Immature natural killer cell (primary cell): ENCODE data around the gene PLEKHA8. TPM values are rescaled to one million over a fixed set of nuclear protein-coding genes. Genes with fewer than 3 reads are reported as not detected.

Experiments
- DNase-seq, 3 donors: peaks; one replicate each; pipeline ENCODE4 v3.0.0; 2022; ENCODE audit warnings: mixed read lengths in 1 of 3
- H3K27ac Mint-ChIP-seq, 6 donors: one replicate each; pipeline ENCODE4 v1.8.0; 2020; ENCODE audit warnings: mixed read lengths in 6 of 6, mild to moderate bottlenecking in 5 of 6, inconsistent platforms in 4 of 6, moderate library complexity in 3 of 6
- H3K27me3 Mint-ChIP-seq, 3 donors: one replicate each; pipeline ENCODE4 v1.8.0; 2020 to 2021; ENCODE audit warnings: low read depth in 3 of 3, mild to moderate bottlenecking in 3 of 3, mixed read lengths in 3 of 3, moderate library complexity in 3 of 3, inconsistent platforms in 1 of 3
- H3K36me3 Mint-ChIP-seq, 3 donors: one replicate each; pipeline ENCODE4 v1.8.0; 2020; ENCODE audit warnings: mixed read lengths in 3 of 3, inconsistent platforms in 2 of 3, mild to moderate bottlenecking in 2 of 3
- H3K4me1 Mint-ChIP-seq, 2 donors: one replicate each; pipeline ENCODE4 v1.8.0; 2020; ENCODE audit warnings: inconsistent platforms in 2 of 2, mild to moderate bottlenecking in 2 of 2, mixed read lengths in 2 of 2, moderate library complexity in 1 of 2
- H3K4me3 Mint-ChIP-seq, 5 donors: one replicate each; pipeline ENCODE4 v1.8.0; 2020; ENCODE audit warnings: mild to moderate bottlenecking in 5 of 5, mixed read lengths in 5 of 5, inconsistent platforms in 3 of 5, moderate library complexity in 3 of 5
- H3K9me3 Mint-ChIP-seq, 6 donors: one replicate each; pipeline ENCODE4 v1.8.0; 2020; ENCODE audit warnings: mild to moderate bottlenecking in 6 of 6, mixed read lengths in 6 of 6, inconsistent platforms in 4 of 6, moderate library complexity in 3 of 6
- polyA plus RNA-seq, 3 donors: library from polyadenylated mRNA; unstranded; fragments of 300-500 nt; fragmentation: Illumina TruSeq; gene quantifications; one replicate each; pipeline ENCODE4 v1.2.3, GENCODE V29; 2021

PLEKHA8 gene
- polyA plus RNA-seq, 3 donors from 2014 or later = 3.0 to 5.5 (median 5.0) TPM

GRCh38 chr7:30028749-30029635 lies 780 bp downstream of the PLEKHA8 start:
- DNase-seq = peak; percentile 18 to 33 (median 26)
- H3K27ac Mint-ChIP-seq = peak overlapping the region in 4 of 6 donors; percentile 80 to 91 (median 90)
- no peak overlapping the region for H3K4me3 Mint-ChIP-seq

GRCh38 chr7:30029696-30030095 lies 1.5 kb downstream of the PLEKHA8 start:
- Mint-ChIP-seq H3K4me3 (no peak overlapping the region), H3K36me3 (peaks cover 0 to 3% (median 0%) of the 10 kb centered on the region in 3 donors), H3K9me3 (no peaks in the 10 kb centered on the region), H3K4me1 (peaks cover 29 to 34% of the 10 kb centered on the region in 2 donors), H3K27me3 (peaks cover 0 to 6% (median 5%) of the 10 kb centered on the region in 3 donors), H3K27ac (peak overlapping the region in 2 of 6 donors; percentile 80 to 91)
- DNase-seq = no peak

More at GRCh38 chr7:30028749-30029635, 780 bp downstream of the PLEKHA8 start:
- Mint-ChIP-seq H3K4me1 (peaks cover 32 to 37% of the 10 kb centered on the region in 2 donors), H3K36me3 (no peaks in the 10 kb centered on the region), H3K27me3 (peaks cover 0 to 6% (median 5%) of the 10 kb centered on the region in 3 donors), H3K9me3 (no peaks in the 10 kb centered on the region)

GRCh38 chr7:30032310-30033125 lies 4.3 kb downstream of the PLEKHA8 start:
- H3K4me1 Mint-ChIP-seq = peaks cover 6 to 7% of the 10 kb centered on the region in 2 donors
- H3K4me3 Mint-ChIP-seq = no peak overlapping the region
- H3K27ac Mint-ChIP-seq = no peak overlapping the region
- no peak for DNase-seq
- H3K27me3 Mint-ChIP-seq = peaks cover 0 to 6% (median 5%) of the 10 kb centered on the region in 3 donors
- H3K36me3 Mint-ChIP-seq = peaks cover 0 to 3% (median 0%) of the 10 kb centered on the region in 3 donors
- no peaks in the 10 kb centered on the region for H3K9me3 Mint-ChIP-seq

- Mint-ChIP-seq H3K36me3 (peaks cover 0 to 3% (median 0%) of the 10 kb centered on the region in 3 donors), H3K4me1 (no peaks in the 10 kb centered on the region), H3K27me3 (no peaks in the 10 kb centered on the region), H3K4me3 (no peak overlapping the region), H3K9me3 (no peaks in the 10 kb centered on the region), H3K27ac (no peak overlapping the region)
- DNase-seq = no peak
Observed at GRCh38 chr7:30034501-30034900, 6.3 kb downstream of the PLEKHA8 start.

GRCh38 chr7:30036220-30036619 lies 8.0 kb downstream of the PLEKHA8 start:
- no peak for DNase-seq
- Mint-ChIP-seq H3K4me1 (peaks cover 0 to 3% of the 10 kb centered on the region in 2 donors), H3K27me3 (no peaks in the 10 kb centered on the region), H3K9me3 (no peaks in the 10 kb centered on the region), H3K36me3 (peaks cover 0 to 3% (median 0%) of the 10 kb centered on the region in 3 donors), H3K27ac (no peak overlapping the region), H3K4me3 (no peak overlapping the region)

- H3K36me3 Mint-ChIP-seq = peaks cover 0 to 3% (median 0%) of the 10 kb centered on the region in 3 donors
- no peak overlapping the region for H3K27ac Mint-ChIP-seq
- H3K4me1 Mint-ChIP-seq = peaks cover 3 to 5% of the 10 kb centered on the region in 2 donors
Observed at GRCh38 chr7:30038196-30038980, 10.2 kb downstream of the PLEKHA8 start.

GRCh38 chr7:30040938-30041337 lies 12.7 kb downstream of the PLEKHA8 start:
- Mint-ChIP-seq H3K27ac (no peak overlapping the region), H3K36me3 (peaks cover 0 to 7% (median 5%) of the 10 kb centered on the region in 3 donors), H3K4me1 (peaks cover 3 to 5% of the 10 kb centered on the region in 2 donors), H3K4me3 (no peak overlapping the region), H3K27me3 (no peaks in the 10 kb centered on the region), H3K9me3 (no peaks in the 10 kb centered on the region)
- DNase-seq = no peak

More at GRCh38 chr7:30038196-30038980, 10.2 kb downstream of the PLEKHA8 start:
- DNase-seq = no peak
- no peaks in the 10 kb centered on the region for H3K9me3 Mint-ChIP-seq
- H3K4me3 Mint-ChIP-seq = no peak overlapping the region
- no peaks in the 10 kb centered on the region for H3K27me3 Mint-ChIP-seq

- H3K9me3 Mint-ChIP-seq = no peaks in the 10 kb centered on the region
- peak overlapping the region in 2 of 6 donors; percentile 42 to 52 for H3K27ac Mint-ChIP-seq
- no peak overlapping the region for H3K4me3 Mint-ChIP-seq
- H3K36me3 Mint-ChIP-seq = peaks cover 6 to 15% (median 9%) of the 10 kb centered on the region in 3 donors
- no peak for DNase-seq
- no peaks in the 10 kb centered on the region for H3K27me3 Mint-ChIP-seq
- H3K4me1 Mint-ChIP-seq = peaks cover 3 to 5% of the 10 kb centered on the region in 2 donors
Observed at GRCh38 chr7:30041526-30042269, 13.5 kb downstream of the PLEKHA8 start.

GRCh38 chr7:30046127-30046770 lies 18.0 kb downstream of the PLEKHA8 start:
- peak overlapping the region in 1 of 6 donors; percentile 14 for H3K27ac Mint-ChIP-seq
- no peaks in the 10 kb centered on the region for H3K27me3 Mint-ChIP-seq
- DNase-seq = no peak
- no peaks in the 10 kb centered on the region for H3K9me3 Mint-ChIP-seq
- H3K4me1 Mint-ChIP-seq = peaks cover 0 to 5% of the 10 kb centered on the region in 2 donors
- no peak overlapping the region for H3K4me3 Mint-ChIP-seq
- peaks cover 20 to 40% (median 23%) of the 10 kb centered on the region in 3 donors for H3K36me3 Mint-ChIP-seq

GRCh38 chr7:30047124-30047523 lies 18.9 kb downstream of the PLEKHA8 start:
- no peak for DNase-seq
- Mint-ChIP-seq H3K4me3 (no peak overlapping the region), H3K36me3 (peaks cover 20 to 40% (median 23%) of the 10 kb centered on the region in 3 donors), H3K4me1 (peaks cover 0 to under 1% of the 10 kb centered on the region in 2 donors), H3K9me3 (no peaks in the 10 kb centered on the region), H3K27me3 (no peaks in the 10 kb centered on the region), H3K27ac (no peak overlapping the region)

GRCh38 chr7:30048582-30048981 lies 20.4 kb downstream of the PLEKHA8 start:
- H3K27ac Mint-ChIP-seq = no peak overlapping the region
- H3K4me1 Mint-ChIP-seq = no peaks in the 10 kb centered on the region
- peaks cover 28 to 50% (median 29%) of the 10 kb centered on the region in 3 donors for H3K36me3 Mint-ChIP-seq
- no peak for DNase-seq
- no peaks in the 10 kb centered on the region for H3K9me3 Mint-ChIP-seq
- no peak overlapping the region for H3K4me3 Mint-ChIP-seq
- no peaks in the 10 kb centered on the region for H3K27me3 Mint-ChIP-seq

- H3K27ac Mint-ChIP-seq = no peak overlapping the region
- H3K27me3 Mint-ChIP-seq = no peaks in the 10 kb centered on the region
- DNase-seq = no peak
- H3K4me3 Mint-ChIP-seq = no peak overlapping the region
- H3K9me3 Mint-ChIP-seq = no peaks in the 10 kb centered on the region
- no peaks in the 10 kb centered on the region for H3K4me1 Mint-ChIP-seq
- peaks cover 29 to 56% (median 31%) of the 10 kb centered on the region in 3 donors for H3K36me3 Mint-ChIP-seq
Observed at GRCh38 chr7:30049173-30049572, 21.0 kb downstream of the PLEKHA8 start.
